ENCODE results near the gene PTPRM. TPM values are rescaled to one million over a fixed set of nuclear protein-coding genes. Genes with fewer than 3 reads are reported as not detected.

PTPRM gene
- total RNA-seq, 1 experiment from 2014 or later, result 1.6 TPM

DNA sequence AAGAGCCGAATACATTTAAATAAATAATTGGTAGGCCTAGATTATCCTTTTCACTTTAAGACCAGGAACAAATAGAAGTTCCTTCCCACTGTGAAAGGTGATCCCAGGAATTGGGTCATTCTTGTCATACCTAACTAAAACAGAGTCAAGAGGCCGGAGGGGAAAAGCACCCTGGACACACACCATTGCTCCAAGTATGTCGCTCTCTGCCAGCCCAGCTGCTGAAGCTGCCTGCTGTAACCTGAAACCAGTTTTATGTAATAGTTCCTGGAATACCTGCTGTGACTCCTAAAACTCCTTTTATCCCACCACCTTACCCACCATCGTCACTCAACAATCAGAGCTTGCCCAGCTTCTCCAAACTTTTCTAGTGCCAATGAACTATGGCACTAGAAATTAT, 217.1 kb downstream of the PTPRM start:
- H3K4me1 ChIP-seq (ENCODE audit: control insufficient read depth, insufficient read depth, low read length), result no peaks in the 10 kb centered on the region
- intact Hi-C loops (cut with micrococcal nuclease; ENCODE audit: unreplicated experiment) (no loop called here), in situ Hi-C loops (cut with HindIII; ENCODE audit: low pct_unique_long_range_greater_than_20kb, low sequenced_read_pairs) (no loop called here)
- H3K27me3 ChIP-seq (ENCODE audit: control insufficient read depth, insufficient read depth, low read length), result no peaks in the 10 kb centered on the region
- DNase-seq (ENCODE audit: low read depth, low spot score) (no peak), ATAC-seq (no peak)
- no peak overlapping the region for H3K4me3 ChIP-seq (ENCODE audit: low read depth in 2 of 2, low read length in 2 of 2)
- CTCF ChIA-PET, result no interaction called here
- POLR2A ChIA-PET, result no interaction called here
- no peaks in the 10 kb centered on the region for H3K36me3 ChIP-seq (ENCODE audit: control insufficient read depth, insufficient read depth, low read length)
- H3K27ac ChIP-seq (ENCODE audit: low read length), result no peak overlapping the region
- TF ChIP-seq, protein P1, sequence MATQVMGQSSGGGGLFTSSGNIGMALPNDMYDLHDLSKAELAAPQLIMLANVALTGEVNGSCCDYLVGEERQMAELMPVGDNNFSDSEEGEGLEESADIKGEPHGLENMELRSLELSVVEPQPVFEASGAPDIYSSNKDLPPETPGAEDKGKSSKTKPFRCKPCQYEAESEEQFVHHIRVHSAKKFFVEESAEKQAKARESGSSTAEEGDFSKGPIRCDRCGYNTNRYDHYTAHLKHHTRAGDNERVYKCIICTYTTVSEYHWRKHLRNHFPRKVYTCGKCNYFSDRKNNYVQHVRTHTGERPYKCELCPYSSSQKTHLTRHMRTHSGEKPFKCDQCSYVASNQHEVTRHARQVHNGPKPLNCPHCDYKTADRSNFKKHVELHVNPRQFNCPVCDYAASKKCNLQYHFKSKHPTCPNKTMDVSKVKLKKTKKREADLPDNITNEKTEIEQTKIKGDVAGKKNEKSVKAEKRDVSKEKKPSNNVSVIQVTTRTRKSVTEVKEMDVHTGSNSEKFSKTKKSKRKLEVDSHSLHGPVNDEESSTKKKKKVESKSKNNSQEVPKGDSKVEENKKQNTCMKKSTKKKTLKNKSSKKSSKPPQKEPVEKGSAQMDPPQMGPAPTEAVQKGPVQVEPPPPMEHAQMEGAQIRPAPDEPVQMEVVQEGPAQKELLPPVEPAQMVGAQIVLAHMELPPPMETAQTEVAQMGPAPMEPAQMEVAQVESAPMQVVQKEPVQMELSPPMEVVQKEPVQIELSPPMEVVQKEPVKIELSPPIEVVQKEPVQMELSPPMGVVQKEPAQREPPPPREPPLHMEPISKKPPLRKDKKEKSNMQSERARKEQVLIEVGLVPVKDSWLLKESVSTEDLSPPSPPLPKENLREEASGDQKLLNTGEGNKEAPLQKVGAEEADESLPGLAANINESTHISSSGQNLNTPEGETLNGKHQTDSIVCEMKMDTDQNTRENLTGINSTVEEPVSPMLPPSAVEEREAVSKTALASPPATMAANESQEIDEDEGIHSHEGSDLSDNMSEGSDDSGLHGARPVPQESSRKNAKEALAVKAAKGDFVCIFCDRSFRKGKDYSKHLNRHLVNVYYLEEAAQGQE (IDR thresholded peaks at IDR 0.05; ENCODE audit: insufficient read depth in 1 of 2, low read depth in 2 of 2, low read length in 1 of 2), result no peak
- TF ChIP-seq SIN3A (IDR thresholded peaks at IDR 0.05; ENCODE audit: borderline replicate concordance, insufficient read depth, low read depth, low read length), result no peak
- BruUV-seq (replicated peaks), result no TSS peak
- no peaks in the 10 kb centered on the region for H3K9me3 ChIP-seq (ENCODE audit: control insufficient read depth, insufficient read depth, low read depth, low read length)

DNA sequence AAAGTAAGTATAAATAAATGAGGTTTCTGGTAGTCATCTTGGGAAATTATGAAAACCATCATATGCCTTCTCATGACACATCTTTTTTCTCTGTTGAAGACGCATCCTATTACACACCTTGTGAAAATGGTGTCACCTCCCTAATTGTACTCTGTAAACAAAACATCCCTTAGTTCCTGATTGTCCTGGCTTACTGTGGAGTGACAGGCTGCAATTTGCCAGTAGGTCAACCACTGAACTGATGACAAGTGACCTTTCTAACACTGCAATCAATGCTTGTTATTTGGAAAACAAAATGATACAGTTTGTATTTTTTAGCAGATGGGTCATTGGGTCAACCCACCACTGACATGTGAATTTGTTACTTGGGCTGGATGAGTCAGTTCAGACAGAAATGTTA, 219.5 kb downstream of the PTPRM start:
- BruUV-seq (replicated peaks), result no TSS peak
- no peak for DNase-seq (ENCODE audit: low read depth, low spot score)
- Histone ChIP-seq H3K36me3 (ENCODE audit: control insufficient read depth, insufficient read depth, low read length) (no peaks in the 10 kb centered on the region), H3K27ac (ENCODE audit: low read length) (no peak overlapping the region), H3K4me1 (ENCODE audit: control insufficient read depth, insufficient read depth, low read length) (no peaks in the 10 kb centered on the region), H3K27me3 (ENCODE audit: control insufficient read depth, insufficient read depth, low read length) (no peaks in the 10 kb centered on the region), H3K9me3 (ENCODE audit: control insufficient read depth, insufficient read depth, low read depth, low read length) (no peaks in the 10 kb centered on the region), H3K4me3 (ENCODE audit: low read depth in 2 of 2, low read length in 2 of 2) (no peak overlapping the region)
- ATAC-seq, result no peak
- intact Hi-C loops (cut with micrococcal nuclease; ENCODE audit: unreplicated experiment), result no loop called here
- TF ChIP-seq, protein P1 (IDR thresholded peaks at IDR 0.05; ENCODE audit: insufficient read depth in 1 of 2, low read depth in 2 of 2, low read length in 1 of 2), result no peak
- TF ChIP-seq, protein P2, sequence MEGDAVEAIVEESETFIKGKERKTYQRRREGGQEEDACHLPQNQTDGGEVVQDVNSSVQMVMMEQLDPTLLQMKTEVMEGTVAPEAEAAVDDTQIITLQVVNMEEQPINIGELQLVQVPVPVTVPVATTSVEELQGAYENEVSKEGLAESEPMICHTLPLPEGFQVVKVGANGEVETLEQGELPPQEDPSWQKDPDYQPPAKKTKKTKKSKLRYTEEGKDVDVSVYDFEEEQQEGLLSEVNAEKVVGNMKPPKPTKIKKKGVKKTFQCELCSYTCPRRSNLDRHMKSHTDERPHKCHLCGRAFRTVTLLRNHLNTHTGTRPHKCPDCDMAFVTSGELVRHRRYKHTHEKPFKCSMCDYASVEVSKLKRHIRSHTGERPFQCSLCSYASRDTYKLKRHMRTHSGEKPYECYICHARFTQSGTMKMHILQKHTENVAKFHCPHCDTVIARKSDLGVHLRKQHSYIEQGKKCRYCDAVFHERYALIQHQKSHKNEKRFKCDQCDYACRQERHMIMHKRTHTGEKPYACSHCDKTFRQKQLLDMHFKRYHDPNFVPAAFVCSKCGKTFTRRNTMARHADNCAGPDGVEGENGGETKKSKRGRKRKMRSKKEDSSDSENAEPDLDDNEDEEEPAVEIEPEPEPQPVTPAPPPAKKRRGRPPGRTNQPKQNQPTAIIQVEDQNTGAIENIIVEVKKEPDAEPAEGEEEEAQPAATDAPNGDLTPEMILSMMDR (IDR thresholded peaks at IDR 0.05), result no peak
- TF ChIP-seq SIN3A (IDR thresholded peaks at IDR 0.05; ENCODE audit: borderline replicate concordance, insufficient read depth, low read depth, low read length) (no peak), POLR2AphosphoS5 (IDR thresholded peaks at IDR 0.05; ENCODE audit: low read depth, low read length) (no peak), TCF7L2 (IDR thresholded peaks at IDR 0.05; ENCODE audit: low read depth, low read length) (no peak)
- ChIA-PET POLR2A (no interaction called here), CTCF (no interaction called here)
- in situ Hi-C loops (cut with HindIII; ENCODE audit: low pct_unique_long_range_greater_than_20kb, low sequenced_read_pairs), result no loop called here

All from Panc1 (cell line).